Esophagus muscularis mucosa (tissue), 4 donors: ENCODE data around the gene RAX.

Experiments
- CTCF ChIP-seq, 3 experiments: fragments of 200-600 bp in 2 of 3; fragments of 450-650 bp in 1 of 3; sonication (generic) in 2 of 3; IDR thresholded peaks; one replicate each; pipeline ENCODE4 v1.5.1; 2017 to 2019; ENCODE audit warnings: antibody characterized with exemption in 3 of 3, mild to moderate bottlenecking in 2 of 3, moderate library complexity in 1 of 3
- EP300 ChIP-seq: sonication (generic); formaldehyde crosslinking; IDR thresholded peaks from one replicate; pipeline ENCODE4 v1.6.1; 2017; ENCODE audit warnings: antibody characterized with exemption
- POLR2A ChIP-seq: fragments of 450-650 bp; IDR thresholded peaks from one replicate; pipeline ENCODE4 v1.6.1; 2017; ENCODE audit warnings: antibody characterized with exemption, moderate library complexity, mild to moderate bottlenecking, low read depth
- POLR2AphosphoS5 ChIP-seq, 2 donors: sonication (generic); formaldehyde crosslinking; IDR thresholded peaks; one replicate each; pipeline ENCODE4 v1.6.1; 2017; ENCODE audit warnings: antibody characterized with exemption in 2 of 2

DNA sequence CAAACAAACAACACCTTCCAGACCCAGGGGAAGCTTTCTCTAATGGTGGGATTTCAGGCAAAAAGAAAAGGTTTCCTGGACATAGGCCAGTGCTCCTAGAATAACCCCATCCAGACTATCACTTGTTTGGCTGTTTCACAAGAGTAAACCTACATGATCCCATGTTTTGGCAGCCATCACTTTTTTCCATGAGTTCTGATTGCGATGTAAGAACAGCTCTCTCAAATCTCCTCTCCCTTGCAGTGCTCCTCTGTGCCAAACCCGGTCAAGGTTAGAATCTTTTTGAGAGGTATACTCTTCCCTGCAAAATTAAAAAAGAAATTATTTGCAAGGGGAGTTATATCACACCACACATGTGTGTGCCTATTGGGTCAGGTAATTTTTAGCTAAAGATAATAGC is 41.4 kb downstream of the RAX start:
- TF ChIP-seq CTCF (IDR thresholded peaks at IDR 0.05) (no peak), POLR2AphosphoS5 (IDR thresholded peaks at IDR 0.05) (no peak), EP300 (no peak), POLR2A (no peak)
